RPMI8226 (cell line): ENCODE measurements around the gene CNR1.
"Not testable (repeated sequence)": the region's sequence is repeated elsewhere in the genome, so short reads cannot be mapped to it uniquely, and the experiment has no call there.

Experiments
- DNase-seq: peaks from one replicate; pipeline ENCODE4 v3.0.0-alpha.2; 2015

Gene CNR1

GRCh38 chr6:88165844-88166492 lies at the start of gene CNR1:
CNR1 (minus strand) TSS chr6:88166347; CDS start chr6:88145274, 21,073 bp downstream.
- DNase-seq = peak; percentile 11

- DNase-seq = no peak
These were observed 45.3 kb upstream of the CNR1 start for GRCh38 chr6:88211446-88211845.

DNA sequence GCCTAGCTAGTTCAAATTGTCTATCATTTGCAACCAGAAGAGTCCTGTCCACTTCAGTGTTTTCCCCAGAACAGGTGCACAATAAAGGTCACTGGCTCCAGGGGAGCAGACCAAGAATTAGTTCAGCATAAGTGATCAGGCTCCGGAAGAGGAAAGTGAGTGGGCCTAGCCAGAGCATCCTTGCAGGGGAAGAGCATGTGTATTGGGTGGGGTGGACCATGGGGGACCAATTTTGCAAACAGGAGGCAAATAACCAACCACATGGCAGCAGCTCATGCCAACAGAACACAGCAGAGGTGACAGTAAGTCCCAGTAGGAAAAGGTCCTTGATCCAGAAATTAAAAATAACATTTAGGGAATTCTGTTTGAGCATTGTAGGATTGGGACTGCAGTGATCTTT lies 43.2 kb upstream of the CNR1 start:
- DNase-seq = no peak

GRCh38 chr6:88208726-88209125 lies 42.6 kb upstream of the CNR1 start:
- no peak for DNase-seq

DNA sequence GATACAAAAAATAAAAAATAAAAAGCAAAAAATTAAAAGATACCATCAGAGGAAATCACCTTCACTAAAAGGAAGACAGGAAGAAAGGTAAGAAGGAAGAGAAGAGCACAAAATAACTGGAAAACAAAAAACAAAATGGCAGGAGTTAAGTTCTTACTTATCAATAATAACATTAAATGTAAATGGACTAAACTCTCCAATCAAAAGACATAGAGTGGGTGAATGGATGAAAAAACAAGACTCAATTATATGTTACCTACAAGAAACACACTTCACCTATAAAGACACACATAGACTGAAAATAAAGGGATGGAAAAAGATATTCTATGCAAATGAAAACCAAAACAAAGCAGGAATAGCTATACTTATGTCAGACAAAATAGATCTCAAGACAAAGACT lies 35.6 kb upstream of the CNR1 start:
- DNase-seq = not testable (repeated sequence)

- no peak for DNase-seq
These were observed 18.8 kb upstream of the CNR1 start for GRCh38 chr6:88184921-88185320.

DNA sequence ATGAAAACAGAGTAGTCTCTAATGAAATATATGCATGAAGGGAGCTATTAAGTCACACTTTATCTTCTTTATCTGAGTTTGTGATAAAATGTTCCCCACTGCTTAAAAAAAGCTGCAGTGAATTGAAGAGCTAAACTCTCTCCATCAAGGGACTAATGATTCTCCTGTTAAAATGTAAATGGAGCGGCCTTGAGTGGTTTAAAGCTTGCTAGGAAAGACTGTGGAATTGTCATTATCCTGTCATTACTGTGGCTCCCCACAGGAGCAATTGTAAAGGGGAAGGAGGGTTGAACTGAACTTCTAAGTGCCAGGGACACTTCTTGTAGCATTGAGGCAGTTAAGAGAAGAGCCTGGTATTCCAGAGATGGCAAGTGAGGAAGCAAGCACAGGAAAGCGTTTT lies 17.3 kb upstream of the CNR1 start:
- DNase-seq = no peak

DNA sequence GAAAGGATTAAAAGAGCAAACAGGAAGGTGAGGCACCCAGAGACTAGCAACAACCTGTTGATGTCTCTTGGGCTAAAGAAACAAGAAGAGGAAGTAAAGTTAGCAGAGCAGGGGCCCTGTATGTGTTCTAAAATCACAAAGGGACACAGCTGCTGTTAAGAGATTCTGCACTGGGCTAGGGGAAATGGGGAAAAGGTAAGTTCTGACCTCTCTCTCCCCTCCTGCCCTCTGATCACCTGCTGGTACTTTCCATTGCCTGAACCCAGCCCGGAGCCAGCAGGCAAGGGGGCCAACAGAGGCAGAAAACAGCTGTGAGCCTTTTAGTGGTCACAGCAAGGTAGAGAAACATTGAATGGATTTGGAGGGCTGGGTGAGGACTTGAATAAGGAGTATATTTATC lies 13.5 kb upstream of the CNR1 start:
- DNase-seq = no peak

- no peak for DNase-seq
These were observed 11.9 kb upstream of the CNR1 start for GRCh38 chr6:88177961-88178464.

- no peak for DNase-seq
These were observed 8.8 kb upstream of the CNR1 start for GRCh38 chr6:88174906-88175305.

- no peak for DNase-seq
These were observed 5.2 kb upstream of the CNR1 start for GRCh38 chr6:88171312-88171711.

DNA sequence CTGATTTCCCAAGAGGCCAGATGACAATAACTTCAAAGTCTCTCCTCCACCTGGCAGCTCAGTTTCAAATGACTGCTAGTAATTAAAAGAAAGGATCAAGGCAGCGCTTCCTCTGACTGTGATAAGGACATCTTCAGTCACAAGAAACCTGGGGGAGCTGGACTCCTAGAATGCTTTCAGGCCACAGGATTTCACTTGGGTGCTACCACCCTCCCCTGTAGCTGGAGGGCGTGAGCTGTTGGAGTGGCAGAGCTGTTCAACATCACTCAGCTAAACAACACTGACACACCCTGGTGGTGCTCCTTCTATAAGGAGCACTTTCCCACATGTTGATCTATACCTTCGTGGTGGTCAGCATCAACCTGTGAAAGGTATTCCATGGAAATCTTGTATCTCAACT lies 2.2 kb upstream of the CNR1 start:
- DNase-seq = no peak

DNA sequence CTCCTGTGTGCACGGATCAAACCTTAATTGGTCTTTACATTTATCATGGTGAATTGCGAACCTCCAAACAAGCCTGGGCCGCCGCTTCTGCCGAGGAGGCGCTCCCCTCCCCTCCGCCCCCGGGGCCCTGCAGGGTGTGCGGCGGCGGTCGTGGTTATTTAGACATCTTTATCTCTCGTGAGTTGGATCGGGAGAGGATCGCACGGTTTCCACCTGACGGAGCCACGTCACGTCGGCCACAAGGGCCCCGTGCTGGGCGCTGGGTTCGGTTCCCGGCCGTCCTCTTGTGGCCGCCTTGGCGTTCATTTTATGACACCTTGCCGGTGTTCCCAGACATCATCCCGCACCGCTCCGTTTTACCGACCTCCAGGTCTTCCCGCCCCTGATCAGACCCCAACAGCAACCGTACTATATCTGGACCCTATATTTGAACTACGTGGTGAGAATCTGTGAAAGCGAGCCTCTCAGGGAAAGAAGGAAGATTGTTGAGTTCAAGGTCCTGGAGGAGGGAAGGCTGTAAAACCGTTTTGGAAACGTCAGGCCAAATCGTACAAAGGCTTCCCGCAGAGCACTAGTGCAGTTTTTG lies 1.3 kb upstream of the CNR1 start:
- no peak for DNase-seq

DNA sequence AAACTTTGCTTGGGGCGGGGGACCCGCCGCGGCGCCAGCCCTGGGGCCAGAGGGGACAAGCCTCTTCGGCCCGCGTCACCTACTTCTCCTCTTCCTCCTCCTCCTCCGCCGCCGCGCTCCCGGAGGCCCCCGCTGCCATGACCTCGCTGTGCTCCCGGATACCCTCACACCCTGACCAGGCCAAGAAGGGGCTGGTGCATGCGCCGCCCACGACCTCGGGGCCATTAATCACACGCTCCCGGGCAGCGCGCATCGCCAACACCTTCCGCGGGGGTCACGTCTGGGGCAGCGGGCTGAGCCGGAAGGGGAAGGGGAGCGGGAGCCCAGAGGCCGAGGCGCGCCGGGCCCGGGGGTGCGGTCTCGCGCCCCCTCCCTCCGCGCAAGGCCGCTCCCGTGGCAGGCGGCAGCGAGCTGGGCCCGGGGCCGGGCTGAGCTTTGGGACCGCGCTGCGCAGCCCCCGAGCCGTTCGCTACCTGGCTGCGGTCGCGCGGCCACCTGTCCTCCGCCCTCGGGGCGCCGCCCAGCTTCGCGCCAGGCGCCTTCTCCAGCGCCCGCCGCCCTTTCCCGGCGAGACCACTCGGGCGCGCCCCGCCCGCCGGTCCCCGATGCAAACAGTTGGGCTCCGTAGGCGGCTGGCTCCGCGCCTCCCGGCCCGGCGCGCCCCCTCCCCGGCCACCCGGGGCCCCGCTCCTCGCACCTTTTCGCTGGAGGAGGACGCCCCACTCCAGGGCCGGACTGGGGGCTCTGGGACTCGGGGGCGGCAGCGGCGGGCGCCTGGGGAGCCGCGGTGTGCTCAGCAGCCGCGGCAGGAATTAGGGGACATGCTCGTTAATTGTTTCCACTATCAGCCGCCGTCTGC lies 575 bp upstream of the CNR1 start:
- DNase-seq = peak; percentile 2

GRCh38 chr6:88165087-88165843 lies 882 bp downstream of the CNR1 start:
- no peak for DNase-seq

- DNase-seq = no peak
These were observed 2.1 kb downstream of the CNR1 start for GRCh38 chr6:88164061-88164460.

GRCh38 chr6:88163616-88164015 lies 2.5 kb downstream of the CNR1 start:
- no peak for DNase-seq

- no peak for DNase-seq
These were observed 4.2 kb downstream of the CNR1 start for GRCh38 chr6:88161940-88162339.

DNA sequence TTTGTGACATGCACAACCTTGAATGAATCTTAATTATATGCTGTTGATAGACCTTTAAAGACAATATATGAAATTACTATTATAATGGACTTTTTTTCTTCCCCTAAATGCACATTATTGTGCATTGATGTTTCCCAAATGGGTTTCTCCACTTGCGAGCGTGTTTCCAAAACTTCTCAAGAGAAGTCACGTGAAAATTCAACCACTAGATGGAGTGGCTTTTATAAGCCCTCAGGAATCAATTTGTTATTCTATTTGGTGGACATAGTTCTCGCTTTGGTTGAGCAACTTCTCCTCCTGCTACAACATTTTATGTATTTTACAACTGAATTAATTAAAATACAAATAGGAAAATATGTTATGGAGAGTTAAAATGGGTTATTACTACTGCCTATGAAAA lies 9.0 kb downstream of the CNR1 start:
- no peak for DNase-seq

- DNase-seq = no peak
These were observed 20.7 kb downstream of the CNR1 start for GRCh38 chr6:88145298-88145963.

DNA sequence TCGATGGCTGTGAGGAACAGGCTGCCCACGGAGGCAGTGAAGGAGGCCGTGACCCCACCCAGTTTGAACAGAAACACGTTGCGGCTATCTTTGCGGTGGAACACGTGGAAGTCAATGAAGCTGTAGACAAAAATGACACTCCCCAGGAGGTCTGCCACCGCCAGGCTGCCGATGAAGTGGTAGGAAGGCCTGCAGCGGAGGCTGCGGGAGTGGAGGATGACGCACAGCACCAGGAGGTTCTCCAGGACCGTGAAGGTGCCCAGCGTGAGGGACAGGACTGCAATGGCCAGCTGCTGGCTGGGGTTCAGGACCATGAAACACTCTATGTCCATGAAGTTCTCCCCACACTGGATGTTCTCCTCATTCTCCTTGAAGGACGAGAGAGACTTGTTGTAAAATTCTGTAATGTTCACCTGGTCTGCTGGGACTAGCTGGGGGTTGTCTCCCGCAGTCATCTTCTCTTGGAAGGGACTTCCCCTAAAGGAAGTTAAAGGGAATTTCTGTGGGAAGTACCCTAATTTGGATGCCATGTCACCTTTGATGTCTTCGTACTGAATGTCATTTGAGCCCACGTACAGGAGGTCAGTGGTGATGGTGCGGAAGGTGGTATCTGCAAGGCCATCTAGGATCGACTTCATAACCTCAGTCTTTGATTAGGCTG lies 21.4 kb downstream of the CNR1 start:
- no peak for DNase-seq
